Upper lobe of left lung (tissue), 4 donors: ENCODE measurements around the gene APOC3.

Experiments used
- CTCF ChIP-seq, 6 experiments: fragments of 450-650 bp in 4 of 6; fragments of 200-600 bp in 2 of 6; sonication (generic) in 2 of 6; IDR thresholded peaks; one replicate each; pipeline ENCODE4 v1.5.1; 2016 to 2019; ENCODE audit warnings: antibody characterized with exemption in 6 of 6
- EP300 ChIP-seq, 4 donors: sonication (generic); formaldehyde crosslinking; IDR thresholded peaks; one replicate each; pipeline ENCODE4 v1.5.1; 2017; ENCODE audit warnings: antibody characterized with exemption in 4 of 4, control low read depth in 2 of 4
- POLR2A ChIP-seq, 4 donors: fragments of 450-650 bp; IDR thresholded peaks; one replicate each; pipeline ENCODE4 v1.5.1; 2016 to 2017; ENCODE audit warnings: antibody characterized with exemption in 4 of 4, mild to moderate bottlenecking in 2 of 4
- POLR2AphosphoS5 ChIP-seq, 2 donors: sonication (generic); formaldehyde crosslinking; IDR thresholded peaks; one replicate each; pipeline ENCODE4 v1.5.1; 2017; ENCODE audit warnings: antibody characterized with exemption in 2 of 2

GRCh38 chr11:116792144-116792868 lies 37.4 kb upstream of the APOC3 start:
- no peak for TF ChIP-seq EP300 (IDR thresholded peaks at IDR 0.05)
- TF ChIP-seq POLR2A (IDR thresholded peaks at IDR 0.05): no peak
- TF ChIP-seq POLR2AphosphoS5 (IDR thresholded peaks at IDR 0.05): no peak
- no peak for TF ChIP-seq CTCF (IDR thresholded peaks at IDR 0.05)
